K562 (cell line): Measurements from ENCODE around the gene NOP16. TPM values are rescaled to one million over a fixed set of nuclear protein-coding genes. Genes with fewer than 3 reads are reported as not detected.

Source experiments
- ATAC-seq: fragments of 200-7000 bp; cut with Tn5 transposase; 3 replicates; pipeline ENCODE4 v1.9.1; 2020; ENCODE audit warnings: moderate library complexity
- BruUV-seq: library from RNA; stranded (reverse); fragments of 400-500 nt; replicated peaks from 2 replicates; lab custom pipeline; 2021; lab: Mats Ljungman, UMichigan
- CTCF ChIA-PET: fragments of 300-600 bp; formaldehyde crosslinking; extraction: SDS; loops from one replicate; lab custom pipeline; 2021; ENCODE audit warnings: low intra/inter-chr PET ratio; lab: Yijun Ruan, JAX
- POLR2A ChIA-PET: fragments of 300-600, 350-650 bp; sonication (Branson Sonifier 250); formaldehyde crosslinking; extraction: SDS; loops from one replicate; lab custom pipeline; 2021; ENCODE audit warnings: antibody characterized with exemption, inconsistent platforms; lab: Yijun Ruan, JAX
- DNase-seq, 4 experiments: peaks; one replicate each; pipeline versions ENCODE4 v3.0.0 to v3.0.0-alpha.2; 2011 to 2018; ENCODE audit warnings: low spot score in 3 of 4, mixed read lengths in 3 of 4; ENCODE audit errors: extremely low read depth in 1 of 4
- FAIRE-seq: peaks from 2 replicates; lab custom pipeline; 2011; peaks lifted over from hg19 to GRCh38; lab: Jason Lieb, UNC
- H2AFZ ChIP-seq: 2 replicates; pipeline ENCODE4 v1.6.0; 2011; ENCODE audit warnings: low read depth, low read length, control low read depth, inconsistent platforms
- H3K27ac ChIP-seq: fragments of 200-600 bp; 3 replicates; pipeline ENCODE4 v1.8.0; 2011; ENCODE audit warnings: low read depth, mild to moderate bottlenecking, control low read depth, inconsistent platforms, low read length, moderate library complexity, mixed read lengths; ENCODE audit errors: extremely low read depth
- H3K27me3 ChIP-seq, 2 experiments: fragments of 300-600 bp in 1 of 2; 2 replicates in 1 of 2; 3 replicates in 1 of 2; pipeline versions ENCODE4 v1.6.0 to v1.8.0; 2011; ENCODE audit warnings: inconsistent platforms in 2 of 2, low read length in 2 of 2, mild to moderate bottlenecking in 1 of 2, mixed read lengths in 1 of 2, moderate library complexity in 1 of 2; ENCODE audit not compliant: control insufficient read depth in 2 of 2, insufficient read depth in 2 of 2
- H3K36me3 ChIP-seq: fragments of 300-600 bp; 3 replicates; pipeline ENCODE4 v1.8.0; 2011; ENCODE audit warnings: mild to moderate bottlenecking, low read length, inconsistent platforms; ENCODE audit not compliant: control insufficient read depth, insufficient read depth
- H3K4me1 ChIP-seq, 2 experiments: fragments of 200-600 bp in 1 of 2; replicated peaks in 1 of 2; 2 replicates in 1 of 2; 3 replicates in 1 of 2; pipeline versions ENCODE4 v1.5.1 to v1.8.0; 2011; ENCODE audit warnings: inconsistent platforms in 2 of 2, low read length in 2 of 2, mild to moderate bottlenecking in 1 of 2, mixed read lengths in 1 of 2, moderate library complexity in 1 of 2; ENCODE audit not compliant: control insufficient read depth in 2 of 2, insufficient read depth in 2 of 2
- H3K4me2 ChIP-seq: 2 replicates; pipeline ENCODE4 v1.6.1; 2011; ENCODE audit warnings: low read length, control low read depth, inconsistent platforms, mixed read lengths; ENCODE audit not compliant: insufficient read depth
- H3K4me3 ChIP-seq: fragments of 200-600 bp; sonication (generic), shearing (Covaris generic); 2 replicates; pipeline ENCODE4 v1.5.1; 2016; ENCODE audit warnings: control low read depth, inconsistent platforms
- H3K79me2 ChIP-seq: fragments of 200-600 bp; 3 replicates; pipeline ENCODE4 v1.8.0; 2011; ENCODE audit warnings: low read length, inconsistent platforms; ENCODE audit not compliant: control insufficient read depth, insufficient read depth
- H3K9ac ChIP-seq, 2 experiments: 2 replicates each; pipeline versions ENCODE4 v1.6.0 to v1.6.1; 2011; ENCODE audit warnings: low read depth in 2 of 2, low read length in 2 of 2, control low read depth in 1 of 2, inconsistent platforms in 1 of 2, mild to moderate bottlenecking in 1 of 2, mixed read lengths in 1 of 2; ENCODE audit not compliant: insufficient read depth in 1 of 2
- H3K9me1 ChIP-seq: one replicate; pipeline ENCODE4 v1.6.0; 2011; ENCODE audit warnings: inconsistent platforms, mild to moderate bottlenecking, low read length, moderate library complexity; ENCODE audit not compliant: control insufficient read depth, insufficient read depth
- H3K9me3 ChIP-seq: replicated peaks from 2 replicates; pipeline ENCODE4 v1.5.1; 2011; ENCODE audit warnings: low read depth, low read length, inconsistent platforms; ENCODE audit not compliant: control insufficient read depth, insufficient read depth
- H4K20me1 ChIP-seq: replicated peaks from 2 replicates; pipeline ENCODE4 v1.6.1; 2011; ENCODE audit warnings: low read length, inconsistent platforms, mixed read lengths; ENCODE audit not compliant: control insufficient read depth, insufficient read depth
- BCOR ChIP-seq: fragments of 450-650 bp; IDR thresholded peaks from 2 replicates; pipeline ENCODE4 v1.6.1; 2016
- CBFA2T3 ChIP-seq: fragments of 450-650 bp; IDR thresholded peaks from 2 replicates; pipeline ENCODE4 v1.6.1; 2017
- FOSL1 ChIP-seq: fragments of 200-800 bp; sonication (Bioruptor generic); conservative IDR thresholded peaks from 2 replicates; pipeline ENCODE4 v1.6.1; 2016; ENCODE audit warnings: missing genetic modification characterization, missing compliant biosample characterization
- NBN ChIP-seq: fragments of 450-650 bp; IDR thresholded peaks from 2 replicates; pipeline ENCODE4 v1.6.1; 2016; ENCODE audit warnings: low read depth, mild to moderate bottlenecking
- NFATC3 ChIP-seq: fragments of 450-650 bp; IDR thresholded peaks from 2 replicates; pipeline ENCODE4 v1.6.1; 2017; ENCODE audit warnings: mild to moderate bottlenecking
- NR4A1 ChIP-seq, 2 experiments: fragments of 250-450 bp in 1 of 2; fragments of 450-650 bp in 1 of 2; sonication (Bioruptor Pico) in 1 of 2; IDR thresholded peaks; 2 replicates each; pipeline versions ENCODE4 v1.4.0 to v1.6.1; 2016 to 2020; ENCODE audit warnings: mild to moderate bottlenecking in 2 of 2, missing compliant biosample characterization in 1 of 2, missing genetic modification characterization in 1 of 2, moderate library complexity in 1 of 2
- SOX6 ChIP-seq: fragments of 450-650 bp; IDR thresholded peaks from 2 replicates; pipeline ENCODE4 v1.6.1; 2014; ENCODE audit warnings: mild to moderate bottlenecking
- SRF ChIP-seq, 2 experiments: fragments of 250-450, 450-650 bp in 1 of 2; sonication (Bioruptor Pico) in 1 of 2; sonication (generic) in 1 of 2; formaldehyde crosslinking; IDR thresholded peaks; 2 replicates each; pipeline versions ENCODE4 v1.5.0 to v1.5.1; 2020 to 2022; ENCODE audit warnings: mild to moderate bottlenecking in 1 of 2, missing genetic modification reagents in 1 of 2
- TRIM24 ChIP-seq, 2 experiments: fragments of 450-650 bp; IDR thresholded peaks; 2 replicates each; pipeline ENCODE4 v1.6.1; 2016
- USF2 ChIP-seq: sonication (generic); formaldehyde crosslinking; IDR thresholded peaks from 2 replicates; pipeline ENCODE4 v1.5.0; 2020; ENCODE audit warnings: missing genetic modification reagents
- ZFP36 ChIP-seq: fragments of 150-350 bp; IDR thresholded peaks from 2 replicates; pipeline ENCODE4 v1.6.1; 2018; ENCODE audit warnings: low read length, low read depth; ENCODE audit not compliant: partially characterized antibody
- ZNF146 ChIP-seq: IDR thresholded peaks from one replicate; pipeline ENCODE4 v1.6.1; 2018; ENCODE audit warnings: missing compliant biosample characterization; ENCODE audit not compliant: unreplicated experiment
- ZNF431 ChIP-seq: sonication (generic); formaldehyde crosslinking; IDR thresholded peaks from 2 replicates; pipeline ENCODE4 v1.8.0; 2022; ENCODE audit warnings: mild to moderate bottlenecking, missing genetic modification reagents
- ZNF609 ChIP-seq: sonication (generic); formaldehyde crosslinking; IDR thresholded peaks from 2 replicates; pipeline ENCODE4 v1.8.1; 2023; ENCODE audit warnings: missing genetic modification reagents, mild to moderate bottlenecking, borderline replicate concordance
- WGBS: fragments of 100-300 bp; shearing (Covaris generic); methylation state at CpG from one replicate; pipeline ENCODE4 v1.1.6; 2016; ENCODE audit warnings: low coverage, mixed read lengths; ENCODE audit not compliant: insufficient coverage; ENCODE audit errors: missing lambda C conversion rate; 5-methylcytosine and 5-hydroxymethylcytosine counted together
- in situ Hi-C: fragments of 300-500 bp; cut with MboI; formaldehyde crosslinking; loops from 4 replicates; pipeline ENCODE4 v1.15.0; 2018; ENCODE audit warnings: inconsistent platforms, mixed read lengths
- intact Hi-C: fragments of 100-400 bp; cut with micrococcal nuclease; formaldehyde crosslinking; loops from 2 replicates; pipeline ENCODE4 v1.14.2; 2022
- polyA plus RNA-seq, 8 experiments: library from polyadenylated mRNA; depleted of rRNA in 4 of 8; stranded (reverse) in 5 of 8; unstranded in 3 of 8; fragments of >200 nt; fragmentation: Nextera tagmentation in 2 of 8; fragmentation: Illumina TruSeq in 1 of 8; extraction: Ambion mirVana in 2 of 8; extraction: Trizol in 1 of 8; gene quantifications; 2 replicates each; pipeline versions ENCODE4 v1.2.1 to v1.2.3, GENCODE V29; 2011 to 2014; ENCODE audit warnings: inconsistent platforms in 1 of 8, missing spikeins in 1 of 8
- total RNA-seq, 7 experiments: library from RNA; depleted of rRNA in 6 of 7; stranded (reverse); fragments of >200 nt in 6 of 7; fragmentation: Illumina TruSeq in 2 of 7; extraction: Trizol in 2 of 7; gene quantifications; 2 replicates each; pipeline versions ENCODE4 v1.2.1 to v1.2.3, GENCODE V29; 2011 to 2021; ENCODE audit warnings: low replicate concordance in 1 of 7
- TF ChIP-seq, protein P1 (sequence below): sonication (generic); formaldehyde crosslinking; IDR thresholded peaks from 2 replicates; pipeline ENCODE4 v1.8.0; 2022; ENCODE audit warnings: mild to moderate bottlenecking, missing genetic modification reagents, borderline replicate concordance

NOP16 gene
- total and polyA plus RNA-seq, 9 of the 15 experiments (the other 6 are each of a cell fraction or from before 2014, with no cell fraction given) = 92.5 to 342 (median 148) TPM

- CTCF ChIA-PET = no interaction called here
- POLR2A ChIA-PET = no interaction called here
- H2AFZ ChIP-seq = no peak overlapping the region
- no peaks in the 10 kb centered on the region for H4K20me1 ChIP-seq
- 89% methylated on average over 15 of the region's 18 CpGs for WGBS
- H3K9ac ChIP-seq = peak overlapping the region in 1 of 2 experiments; percentile 24; a peak in 2 of 4 replicates
- H3K36me3 ChIP-seq = peaks cover 34% of the 10 kb centered on the region; the same call in 2 of the 3 replicates
- in situ Hi-C loops = no loop called here
- intact Hi-C loops = no loop called here
- no peak overlapping the region for H3K4me2 ChIP-seq
- BruUV-seq = no TSS peak
- ATAC-seq (no peak), FAIRE-seq (no peak), DNase-seq (no peak)
- H3K9me1 ChIP-seq = peaks cover 3% of the 10 kb centered on the region
- H3K79me2 ChIP-seq = no peaks in the 10 kb centered on the region
- H3K27ac ChIP-seq = no peak overlapping the region
- no peaks in the 10 kb centered on the region for H3K27me3 ChIP-seq
- no peak overlapping the region for H3K4me3 ChIP-seq
- no peaks in the 10 kb centered on the region for H3K9me3 ChIP-seq
- peaks cover 12 to 25% of the 10 kb centered on the region in 2 experiments; a peak in 4 of 5 replicates for H3K4me1 ChIP-seq
- TF ChIP-seq NBN = no peak
- TF ChIP-seq, protein P1, sequence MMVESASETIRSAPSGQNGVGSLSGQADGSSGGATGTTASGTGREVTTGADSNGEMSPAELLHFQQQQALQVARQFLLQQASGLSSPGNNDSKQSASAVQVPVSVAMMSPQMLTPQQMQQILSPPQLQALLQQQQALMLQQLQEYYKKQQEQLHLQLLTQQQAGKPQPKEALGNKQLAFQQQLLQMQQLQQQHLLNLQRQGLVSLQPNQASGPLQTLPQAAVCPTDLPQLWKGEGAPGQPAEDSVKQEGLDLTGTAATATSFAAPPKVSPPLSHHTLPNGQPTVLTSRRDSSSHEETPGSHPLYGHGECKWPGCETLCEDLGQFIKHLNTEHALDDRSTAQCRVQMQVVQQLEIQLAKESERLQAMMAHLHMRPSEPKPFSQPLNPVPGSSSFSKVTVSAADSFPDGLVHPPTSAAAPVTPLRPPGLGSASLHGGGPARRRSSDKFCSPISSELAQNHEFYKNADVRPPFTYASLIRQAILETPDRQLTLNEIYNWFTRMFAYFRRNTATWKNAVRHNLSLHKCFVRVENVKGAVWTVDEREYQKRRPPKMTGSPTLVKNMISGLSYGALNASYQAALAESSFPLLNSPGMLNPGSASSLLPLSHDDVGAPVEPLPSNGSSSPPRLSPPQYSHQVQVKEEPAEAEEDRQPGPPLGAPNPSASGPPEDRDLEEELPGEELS = no peak
- peak; percentile 80 for TF ChIP-seq BCOR
- no peak for TF ChIP-seq CBFA2T3
- TF ChIP-seq FOSL1 (tag) = no peak
- TF ChIP-seq USF2 (CRISPR knock-in tag) = no peak
- TF ChIP-seq ZFP36 = peak; percentile 53
- TF ChIP-seq ZNF609 = no peak
- no peak for TF ChIP-seq TRIM24 (IDR thresholded peaks at IDR 0.05)
- TF ChIP-seq ZNF431 (CRISPR knock-in tag) = no peak
- no peak for TF ChIP-seq SRF (CRISPR knock-in tag; IDR thresholded peaks at IDR 0.05)
- TF ChIP-seq SOX6 = no peak
- TF ChIP-seq NR4A1 (CRISPR knock-in tag; IDR thresholded peaks at IDR 0.05) = no peak
- TF ChIP-seq NR4A1 (tag; IDR thresholded peaks at IDR 0.05) = no peak
- no peak for TF ChIP-seq NFATC3
- TF ChIP-seq ZNF146 (CRISPR knock-in tag) = no peak
These were observed 9.5 kb upstream of the NOP16 start for GRCh38 chr5:176397736-176398420.
